K562 (cell line): ENCODE data around the gene CCDC183. TPM values are rescaled to one million over a fixed set of nuclear protein-coding genes. Genes with fewer than 3 reads are reported as not detected.
A peak's percentile ranks its signal among the peaks of the same experiment; 100 is the strongest.

Experiments
- MGA ChIP-seq: fragments of 450-650 bp; IDR thresholded peaks from 2 replicates; pipeline ENCODE4 v1.6.1; 2016; ENCODE audit warnings: mild to moderate bottlenecking, moderate library complexity
- ZBTB34 ChIP-seq: fragments of 250-450 bp; sonication (Bioruptor Pico); IDR thresholded peaks from 2 replicates; pipeline ENCODE4 v1.8.0; 2021; ENCODE audit warnings: mild to moderate bottlenecking, moderate library complexity
- ZBTB40 ChIP-seq, 2 experiments: fragments of 450-650 bp in 1 of 2; sonication (generic) in 1 of 2; formaldehyde crosslinking in 1 of 2; IDR thresholded peaks; 2 replicates each; pipeline versions ENCODE4 v1.7.1 to v1.9.0; 2016 to 2022; ENCODE audit warnings: inconsistent platforms in 1 of 2, mild to moderate bottlenecking in 1 of 2, missing genetic modification reagents in 1 of 2
- ZNF41 ChIP-seq: fragments of 250-450 bp; sonication (Bioruptor Pico); conservative IDR thresholded peaks from 2 replicates; pipeline ENCODE4 v1.4.0; 2020; ENCODE audit warnings: mild to moderate bottlenecking
- polyA plus RNA-seq, 8 experiments: library from polyadenylated mRNA; depleted of rRNA in 4 of 8; stranded (reverse) in 5 of 8; unstranded in 3 of 8; fragments of >200 nt; fragmentation: Nextera tagmentation in 2 of 8; fragmentation: Illumina TruSeq in 1 of 8; extraction: Ambion mirVana in 2 of 8; extraction: Trizol in 1 of 8; gene quantifications; 2 replicates each; pipeline versions ENCODE4 v1.2.1 to v1.2.3, GENCODE V29; 2011 to 2014; ENCODE audit warnings: inconsistent platforms in 1 of 8, missing spikeins in 1 of 8
- total RNA-seq, 7 experiments: library from RNA; depleted of rRNA in 6 of 7; stranded (reverse); fragments of >200 nt in 6 of 7; fragmentation: Illumina TruSeq in 2 of 7; extraction: Trizol in 2 of 7; gene quantifications; 2 replicates each; pipeline versions ENCODE4 v1.2.1 to v1.2.3, GENCODE V29; 2011 to 2021; ENCODE audit warnings: low replicate concordance in 1 of 7

Gene CCDC183
- total and polyA plus RNA-seq, 9 of the 15 experiments (the other 6 are each of a cell fraction or from before 2014, with no cell fraction given): 0.21 to 0.60 (median 0.29) TPM; not detected in 4

- TF ChIP-seq MGA: peak; percentile 37; the same call in 1 of the 2 replicates
- peak; percentile 43; the same call in 1 of the 2 replicates for TF ChIP-seq ZBTB40 (IDR thresholded peaks at IDR 0.05)
- TF ChIP-seq ZBTB40 (CRISPR knock-in tag; IDR thresholded peaks at IDR 0.05): no peak
- peak; percentile 57; the same call in 1 of the 2 replicates for TF ChIP-seq ZBTB34 (CRISPR knock-in tag)
- peak; percentile 79 for TF ChIP-seq ZNF41 (CRISPR knock-in tag)
Observed at GRCh38 chr9:136789523-136789937, 6.6 kb upstream of the CCDC183 start (continued).
